Body of pancreas (tissue), 4 donors: ENCODE results near the gene ZFHX2. TPM values are rescaled to one million over a fixed set of nuclear protein-coding genes. Genes with fewer than 3 reads are reported as not detected.

Source experiments
- ATAC-seq: fragments of 150-250 bp; one replicate; pipeline ENCODE4 v1.9.1; 2016
- DNase-seq, 4 donors: peaks; one replicate each; pipeline ENCODE4 v3.0.0-alpha.2; 2019
- H3K27ac ChIP-seq, 4 donors: fragments of 200-600 bp; sonication (generic); 1 replicate in 3 of 4; 2 replicates in 1 of 4; pipeline versions ENCODE4 v1.5.1 to v1.6.1; 2016 to 2019; ENCODE audit warnings: mild to moderate bottlenecking in 1 of 4, mixed read lengths in 1 of 4, moderate library complexity in 1 of 4
- H3K27me3 ChIP-seq, 2 donors: fragments of 200-600 bp; sonication (generic); one replicate each; pipeline ENCODE4 v1.6.0; 2016; ENCODE audit warnings: mild to moderate bottlenecking in 1 of 2
- H3K36me3 ChIP-seq, 2 donors: fragments of 200-600 bp; sonication (generic); replicated peaks in 1 of 2; 2 replicates each; pipeline ENCODE4 v1.5.1; 2016; ENCODE audit warnings: low read depth in 2 of 2; ENCODE audit not compliant: insufficient read depth in 1 of 2
- H3K4me1 ChIP-seq: fragments of 200-600 bp; sonication (generic); one replicate; pipeline ENCODE4 v1.6.0; 2016
- H3K4me3 ChIP-seq, 2 donors: fragments of 200-600 bp; sonication (generic); 1 replicate in 1 of 2; 2 replicates in 1 of 2; pipeline ENCODE4 v1.5.1; 2016 to 2019
- H3K9me3 ChIP-seq, 3 donors: fragments of 200-600 bp; sonication (generic); 1 replicate in 2 of 3; 2 replicates in 1 of 3; pipeline ENCODE4 v1.5.1; 2016
- POLR2A ChIP-seq, 3 donors: fragments of 450-650 bp; IDR thresholded peaks; one replicate each; pipeline ENCODE4 v1.6.1; 2016; ENCODE audit warnings: antibody characterized with exemption in 3 of 3, mild to moderate bottlenecking in 2 of 3
- WGBS, 2 donors: methylation state at CpG; one replicate each; pipeline ENCODE4 v1.1.5; 2017; 5-methylcytosine and 5-hydroxymethylcytosine counted together
- intact Hi-C: fragments of 100-400 bp; cut with DNase I; formaldehyde crosslinking; loops from one replicate; pipeline ENCODE4 v1.15.1; 2023
- total RNA-seq, 2 donors: library from RNA; depleted of rRNA; stranded (reverse); fragments of >200 nt; gene quantifications; one replicate each; pipeline ENCODE4 v1.1.0, GENCODE V29; 2016
- TF ChIP-seq, protein P1 (sequence below), 7 experiments: fragments of 450-650 bp in 4 of 7; fragments of 200-600 bp in 3 of 7; sonication (generic) in 3 of 7; IDR thresholded peaks; one replicate each; pipeline ENCODE4 v1.5.1; 2016 to 2019; ENCODE audit warnings: antibody characterized with exemption in 7 of 7

ZFHX2 gene
- total RNA-seq, 2 donors from 2014 or later = 0.33 to 1.6 TPM

DNA sequence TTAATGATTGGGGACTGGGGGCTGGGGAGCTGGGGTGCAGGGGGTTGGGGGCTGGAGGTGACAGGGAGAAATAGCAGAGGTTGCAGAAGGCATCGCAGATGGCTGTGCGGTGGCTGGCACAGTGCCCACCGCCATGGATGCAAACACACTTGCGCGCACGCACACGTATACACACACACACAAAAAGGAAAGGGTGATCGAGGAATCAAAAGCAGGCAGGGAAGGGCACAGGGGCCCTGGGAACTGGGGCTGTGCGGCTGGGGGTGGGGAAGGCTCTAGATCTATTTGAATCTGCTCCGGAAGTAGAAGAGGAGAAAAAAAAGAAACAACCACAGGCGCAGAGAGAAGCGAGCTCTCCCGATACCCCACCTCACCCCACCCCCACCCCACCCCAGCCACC lies 39.4 kb downstream of the ZFHX2 start:
- H3K27ac ChIP-seq = no peak overlapping the region
- WGBS, 2 donors = 57 to 66% methylated on average over 13 of the region's 13 CpGs
- DNase-seq = no peak
- H3K27me3 ChIP-seq = no peaks in the 10 kb centered on the region
- no peak for TF ChIP-seq POLR2A (IDR thresholded peaks at IDR 0.05)
- TF ChIP-seq, protein P1, sequence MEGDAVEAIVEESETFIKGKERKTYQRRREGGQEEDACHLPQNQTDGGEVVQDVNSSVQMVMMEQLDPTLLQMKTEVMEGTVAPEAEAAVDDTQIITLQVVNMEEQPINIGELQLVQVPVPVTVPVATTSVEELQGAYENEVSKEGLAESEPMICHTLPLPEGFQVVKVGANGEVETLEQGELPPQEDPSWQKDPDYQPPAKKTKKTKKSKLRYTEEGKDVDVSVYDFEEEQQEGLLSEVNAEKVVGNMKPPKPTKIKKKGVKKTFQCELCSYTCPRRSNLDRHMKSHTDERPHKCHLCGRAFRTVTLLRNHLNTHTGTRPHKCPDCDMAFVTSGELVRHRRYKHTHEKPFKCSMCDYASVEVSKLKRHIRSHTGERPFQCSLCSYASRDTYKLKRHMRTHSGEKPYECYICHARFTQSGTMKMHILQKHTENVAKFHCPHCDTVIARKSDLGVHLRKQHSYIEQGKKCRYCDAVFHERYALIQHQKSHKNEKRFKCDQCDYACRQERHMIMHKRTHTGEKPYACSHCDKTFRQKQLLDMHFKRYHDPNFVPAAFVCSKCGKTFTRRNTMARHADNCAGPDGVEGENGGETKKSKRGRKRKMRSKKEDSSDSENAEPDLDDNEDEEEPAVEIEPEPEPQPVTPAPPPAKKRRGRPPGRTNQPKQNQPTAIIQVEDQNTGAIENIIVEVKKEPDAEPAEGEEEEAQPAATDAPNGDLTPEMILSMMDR (IDR thresholded peaks at IDR 0.05) = no peak
- no peak overlapping the region for H3K4me3 ChIP-seq
- intact Hi-C loops = no loop called here
- no peaks in the 10 kb centered on the region for H3K36me3 ChIP-seq
- ATAC-seq = no peak
- H3K9me3 ChIP-seq = no peaks in the 10 kb centered on the region
- H3K4me1 ChIP-seq = no peaks in the 10 kb centered on the region

DNA sequence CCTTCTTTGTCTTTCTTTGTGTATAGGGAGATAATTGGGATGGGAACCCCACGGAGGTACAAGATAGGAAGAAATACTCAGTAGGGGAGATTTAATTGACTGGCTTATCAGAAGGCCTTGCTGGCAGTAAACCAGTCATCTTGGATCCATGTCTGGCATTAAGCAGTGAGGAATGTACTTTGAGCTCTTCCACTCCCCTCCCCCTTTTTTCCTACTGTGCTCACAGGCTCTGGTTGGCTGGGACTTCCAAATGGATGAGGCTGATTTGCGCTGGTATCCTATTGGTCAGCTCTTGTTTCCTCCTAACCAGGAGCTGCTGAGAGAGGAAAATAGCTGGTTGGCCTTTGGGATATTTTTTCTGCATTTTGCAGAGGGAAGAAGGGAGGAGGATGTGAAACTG lies 57.3 kb downstream of the ZFHX2 start:
- H3K27ac ChIP-seq = no peak overlapping the region
- no peaks in the 10 kb centered on the region for H3K36me3 ChIP-seq
- no peaks in the 10 kb centered on the region for H3K4me1 ChIP-seq
- intact Hi-C loops = no loop called here
- H3K9me3 ChIP-seq = no peaks in the 10 kb centered on the region
- 47 to 55% methylated on average over 2 of the region's 2 CpGs for WGBS, 2 donors
- DNase-seq = no peak
- no peak for TF ChIP-seq POLR2A (IDR thresholded peaks at IDR 0.05)
- TF ChIP-seq, protein P1 (IDR thresholded peaks at IDR 0.05) = no peak
- H3K27me3 ChIP-seq = no peaks in the 10 kb centered on the region
- ATAC-seq = no peak
- H3K4me3 ChIP-seq = no peak overlapping the region

DNA sequence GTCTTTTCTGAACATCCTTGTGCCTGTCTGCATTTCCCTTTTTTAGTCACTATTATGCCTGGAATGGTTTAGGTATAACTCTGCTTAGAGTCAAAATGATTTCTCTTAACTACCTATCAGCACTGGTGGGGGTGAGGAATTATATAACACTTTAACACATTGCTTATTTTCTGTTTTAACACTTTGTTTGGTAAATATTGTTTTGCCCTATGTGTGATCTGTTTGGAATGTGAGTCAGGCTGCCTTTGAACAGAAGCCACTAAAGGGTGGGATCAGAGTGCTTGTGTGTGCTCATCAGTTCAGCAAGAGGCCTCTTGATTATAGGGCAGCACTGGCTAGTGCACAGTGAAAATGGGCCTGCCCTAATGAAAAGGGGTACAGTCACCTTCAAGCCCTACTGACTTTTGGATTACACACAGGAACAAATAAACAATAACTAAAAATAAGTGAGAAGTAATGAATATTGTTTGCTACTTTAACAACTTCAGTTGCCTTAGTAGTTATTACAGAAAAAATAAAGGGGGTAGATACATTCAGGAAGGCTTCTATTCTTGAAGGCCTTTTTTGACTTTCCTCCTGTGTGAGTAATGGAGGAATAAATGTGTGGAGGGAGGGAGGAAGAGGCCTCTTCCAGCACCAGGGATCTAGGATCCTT lies 58.8 kb downstream of the ZFHX2 start:
- Histone ChIP-seq H3K9me3 (no peaks in the 10 kb centered on the region), H3K36me3 (no peaks in the 10 kb centered on the region), H3K27ac (no peak overlapping the region), H3K27me3 (no peaks in the 10 kb centered on the region), H3K4me1 (no peaks in the 10 kb centered on the region), H3K4me3 (no peak overlapping the region)
- no peak for ATAC-seq
- TF ChIP-seq POLR2A (IDR thresholded peaks at IDR 0.05) = no peak
- TF ChIP-seq, protein P1 (IDR thresholded peaks at IDR 0.05) = no peak
- no peak for DNase-seq
- intact Hi-C loops = no loop called here

DNA sequence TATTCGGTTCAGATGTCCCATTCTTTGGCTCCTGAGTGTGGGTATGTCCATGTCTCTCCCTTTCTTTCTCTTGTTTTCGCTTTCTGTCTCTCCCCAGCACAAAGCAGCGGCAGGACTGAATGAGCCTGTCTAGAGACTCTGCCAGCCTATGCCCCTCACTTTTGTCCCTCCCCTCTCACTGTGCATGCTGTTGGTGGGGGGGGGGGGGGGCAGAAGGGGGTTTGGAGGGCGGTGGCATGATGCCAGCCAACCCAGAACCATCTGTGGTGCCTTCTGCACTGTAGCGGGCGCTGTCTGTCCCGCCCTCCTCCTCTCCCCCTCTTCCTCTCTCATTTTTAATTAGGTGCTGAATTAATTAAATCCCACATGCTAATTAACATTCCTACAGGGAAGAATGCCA lies 64.3 kb downstream of the ZFHX2 start:
- H3K27me3 ChIP-seq = no peaks in the 10 kb centered on the region
- H3K4me3 ChIP-seq = no peak overlapping the region
- no peaks in the 10 kb centered on the region for H3K36me3 ChIP-seq
- H3K9me3 ChIP-seq = no peaks in the 10 kb centered on the region
- WGBS, 2 donors = 81 to 85% methylated on average over 7 of the region's 7 CpGs
- no peak for TF ChIP-seq POLR2A (IDR thresholded peaks at IDR 0.05)
- TF ChIP-seq, protein P1 (IDR thresholded peaks at IDR 0.05) = no peak
- ATAC-seq (no peak), DNase-seq (no peak)
- no peaks in the 10 kb centered on the region for H3K4me1 ChIP-seq
- intact Hi-C loops = no loop called here
- H3K27ac ChIP-seq = no peak overlapping the region

DNA sequence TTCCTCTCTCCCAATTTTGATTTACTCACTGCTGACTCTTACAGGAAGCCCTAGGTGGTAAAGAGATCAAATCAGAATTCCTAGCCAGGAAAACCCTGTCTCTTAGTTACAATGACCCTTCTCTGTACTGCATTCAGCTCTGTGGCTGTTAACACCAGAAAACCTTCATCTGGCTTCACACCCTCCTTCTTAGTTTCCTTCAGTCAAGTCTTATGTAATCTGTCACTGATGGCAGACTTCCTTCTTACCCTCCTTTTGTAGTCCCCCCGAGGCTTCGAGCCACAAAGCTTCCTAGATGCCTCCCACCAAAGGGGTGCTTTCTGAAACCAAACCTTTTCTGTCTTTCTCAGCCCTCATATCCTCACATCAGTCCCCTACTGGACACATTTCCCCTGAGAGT lies 65.5 kb downstream of the ZFHX2 start:
- ATAC-seq (no peak), DNase-seq (no peak)
- TF ChIP-seq, protein P1 (IDR thresholded peaks at IDR 0.05) = no peak
- TF ChIP-seq POLR2A (IDR thresholded peaks at IDR 0.05) = no peak
- H3K27me3 ChIP-seq = no peaks in the 10 kb centered on the region
- WGBS, 2 donors = 72 to 87% methylated on average over 2 of the region's 2 CpGs
- no peaks in the 10 kb centered on the region for H3K36me3 ChIP-seq
- no peaks in the 10 kb centered on the region for H3K4me1 ChIP-seq
- H3K4me3 ChIP-seq = no peak overlapping the region
- H3K9me3 ChIP-seq = no peaks in the 10 kb centered on the region
- intact Hi-C loops = no loop called here
- no peak overlapping the region for H3K27ac ChIP-seq
